ENCODE measurements around the gene C5AR2.

- TF ChIP-seq CTCF (IDR thresholded peaks at IDR 0.05) (peak; percentile 96 to 99 (median 99)), POLR2A (IDR thresholded peaks at IDR 0.05) (peak; percentile 42 to 51)
Observed at GRCh38 chr19:47348819-47349795, 17.1 kb downstream of the C5AR2 start, which contains the start of gene DHX34.
